ENCODE results near the gene IL13RA1. TPM values are rescaled to one million over a fixed set of nuclear protein-coding genes. Genes with fewer than 3 reads are reported as not detected.
"Not testable (repeated sequence)": the region's sequence is repeated elsewhere in the genome, so short reads cannot be mapped to it uniquely, and the experiment has no call there.

Gene IL13RA1
- total RNA-seq, 1 experiment from 2014 or later: 38.9 TPM

- DNase-seq (ENCODE audit: low spot score): no peak
Measured at GRCh38 chrX:118779581-118779980, 52.2 kb downstream of the IL13RA1 start.

DNA sequence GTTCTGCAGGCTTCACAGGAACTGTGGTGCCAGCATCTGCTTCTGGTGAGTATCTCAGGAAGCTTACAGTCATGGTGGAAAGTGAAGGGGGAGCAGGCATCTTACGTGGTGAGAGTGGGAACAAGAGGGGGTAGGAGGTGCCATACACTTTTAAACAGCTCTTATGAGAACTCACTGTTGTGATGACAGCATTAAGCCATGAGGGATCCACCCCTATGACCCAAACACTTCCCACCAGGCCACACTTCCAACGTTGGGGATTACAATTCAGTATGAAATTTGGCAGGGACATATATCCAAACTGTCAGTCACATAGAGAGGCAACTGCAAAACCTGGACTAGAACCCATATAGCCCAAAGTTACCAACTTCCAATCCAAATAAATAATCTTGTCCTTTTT is 53.1 kb downstream of the IL13RA1 start:
- no peak for DNase-seq (ENCODE audit: low spot score)

- no peak for DNase-seq (ENCODE audit: low spot score)
Measured at GRCh38 chrX:118780911-118781310, 53.5 kb downstream of the IL13RA1 start.

- DNase-seq (ENCODE audit: low spot score): no peak
Measured at GRCh38 chrX:118795528-118796280, 68.3 kb downstream of the IL13RA1 start.

- DNase-seq (ENCODE audit: low spot score): no peak
Measured at GRCh38 chrX:118802857-118803256, 75.5 kb downstream of the IL13RA1 start.

GRCh38 chrX:118807151-118808017 is 80.0 kb downstream of the IL13RA1 start:
- peak; percentile 1 for DNase-seq (ENCODE audit: low spot score)

GRCh38 chrX:118817257-118817656 is 89.9 kb downstream of the IL13RA1 start:
- not testable (repeated sequence) for DNase-seq (ENCODE audit: low spot score)

DNA sequence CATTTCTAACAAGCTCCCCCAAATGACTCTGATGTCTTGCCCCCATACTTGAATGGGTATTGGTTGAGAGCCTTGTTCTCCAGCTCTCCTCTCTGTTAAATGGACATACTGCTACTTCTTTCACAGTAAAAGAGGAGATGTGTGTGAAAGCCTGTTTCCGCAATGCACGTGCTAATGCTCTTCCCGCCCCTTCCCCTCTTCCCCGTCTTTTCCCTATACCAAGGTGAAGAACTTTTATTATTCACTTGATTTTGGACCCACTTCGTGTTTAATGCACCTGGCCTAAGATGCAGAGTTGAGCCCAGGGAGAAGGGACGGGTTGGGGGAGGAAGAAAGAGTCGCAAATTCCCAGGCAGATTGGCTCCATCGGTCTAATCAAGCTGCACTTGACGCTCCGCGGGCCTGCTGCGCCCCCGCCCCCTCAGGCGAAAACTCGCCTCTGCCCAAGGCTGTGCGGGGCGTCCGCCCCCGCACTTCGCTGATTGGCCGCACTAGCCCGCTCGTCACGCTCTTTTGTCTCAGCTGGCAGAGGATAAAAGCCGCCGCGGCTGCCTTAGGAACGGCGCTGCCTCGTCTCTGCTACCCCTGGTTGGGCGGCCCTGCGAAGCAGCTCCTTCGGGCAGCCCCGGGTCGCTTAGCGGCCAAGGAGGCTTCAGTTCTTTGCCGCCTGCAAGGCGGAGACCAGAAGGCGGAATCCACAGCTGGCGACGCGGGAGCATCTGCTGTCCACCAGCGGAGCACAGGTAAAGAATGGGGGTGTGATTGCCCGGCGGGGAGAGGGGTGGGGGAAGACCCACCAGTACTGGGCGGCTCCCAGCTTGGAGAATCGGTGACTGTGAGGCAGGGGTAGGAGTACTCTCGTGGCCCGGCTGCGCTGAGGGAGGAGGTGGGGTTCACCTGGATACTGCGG is 96.1 kb downstream of the IL13RA1 start, which contains the start of gene ZCCHC12:
ZCCHC12 (plus strand) TSS at position 562 of the 910 bp plus-strand sequence. CDS start 1,421 bp downstream, outside the sequence.
- no peak for DNase-seq (ENCODE audit: low spot score)

DNA sequence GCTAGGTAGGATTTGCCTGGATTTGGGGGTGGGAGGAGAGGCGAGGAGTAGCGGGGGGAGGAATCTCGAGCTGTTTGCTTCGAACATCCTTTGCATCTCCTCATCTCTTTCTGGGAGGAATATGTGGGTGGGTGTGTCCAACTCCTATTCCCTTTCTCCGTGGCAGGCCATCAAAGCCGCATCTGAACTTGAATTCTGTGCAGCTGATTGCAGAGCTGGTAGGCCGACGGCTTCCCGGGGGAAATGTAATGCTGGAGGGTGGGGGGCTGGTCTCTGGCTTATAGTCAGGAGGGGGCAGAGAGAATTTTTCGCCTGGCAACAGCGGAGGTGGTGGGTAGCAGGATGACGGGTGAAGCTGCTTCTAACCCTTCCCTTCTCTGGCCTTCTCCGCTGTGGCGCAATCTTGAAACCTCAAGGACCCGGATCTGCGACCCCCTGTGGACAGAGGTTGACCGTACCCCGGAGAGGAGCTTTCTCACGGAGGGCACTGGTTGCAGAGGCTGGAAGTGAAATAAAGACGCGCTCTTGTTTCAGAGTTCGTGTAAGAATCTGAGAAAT is 96.8 kb downstream of the IL13RA1 start:
- DNase-seq (ENCODE audit: low spot score): no peak

DNA sequence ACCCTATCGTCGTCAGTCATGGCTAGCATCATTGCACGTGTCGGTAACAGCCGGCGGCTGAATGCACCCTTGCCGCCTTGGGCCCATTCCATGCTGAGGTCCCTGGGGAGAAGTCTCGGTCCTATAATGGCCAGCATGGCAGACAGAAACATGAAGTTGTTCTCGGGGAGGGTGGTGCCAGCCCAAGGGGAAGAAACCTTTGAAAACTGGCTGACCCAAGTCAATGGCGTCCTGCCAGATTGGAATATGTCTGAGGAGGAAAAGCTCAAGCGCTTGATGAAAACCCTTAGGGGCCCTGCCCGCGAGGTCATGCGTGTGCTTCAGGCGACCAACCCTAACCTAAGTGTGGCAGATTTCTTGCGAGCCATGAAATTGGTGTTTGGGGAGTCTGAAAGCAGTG is 97.8 kb downstream of the IL13RA1 start:
- DNase-seq (ENCODE audit: low spot score): no peak

GRCh38 chrX:118839334-118839958 is 112.0 kb downstream of the IL13RA1 start:
- DNase-seq (ENCODE audit: low spot score): peak; percentile 2

Other genes with a start within 250 kb of the IL13RA1 start
- 26.5 and 32.7 TPM in 2 replicates for gene DOCK11, start 231.8 kb upstream of the IL13RA1 start, total RNA-seq (2014; rRNA removed; shearing (Covaris generic))
- 0.05 TPM in 1 of 2 replicates, not detected in the other for gene ZCCHC12, start 96.2 kb downstream of the IL13RA1 start, total RNA-seq (2014; rRNA removed; shearing (Covaris generic))
- gene LONRF3, start 247.0 kb downstream of the IL13RA1 start, total RNA-seq (2014; rRNA removed; shearing (Covaris generic)): 2.8 and 3.3 TPM in 2 replicates

All from A172 (cell line).